BLaER1 treated with 17β-estradiol and CSF1 and Interleukin-3, amounts not matched to agents 10 nM and 100 nM (cell line): ENCODE data around the gene PTPRT.

ENCODE experiments used
- H3K27ac ChIP-seq, 11 experiments: shearing (Covaris generic); formaldehyde crosslinking; 2 replicates each; pipeline ENCODE4 v1.8.1; 2022
- H3K27me3 ChIP-seq, 11 experiments: shearing (Covaris generic); formaldehyde crosslinking; 2 replicates each; pipeline ENCODE4 v1.8.1; 2022
- H3K36me3 ChIP-seq, 11 experiments: shearing (Covaris generic); formaldehyde crosslinking; 2 replicates each; pipeline ENCODE4 v1.8.1; 2022
- H3K4me1 ChIP-seq, 10 experiments: shearing (Covaris generic); formaldehyde crosslinking; 2 replicates each; pipeline ENCODE4 v1.8.1; 2022
- H3K4me2 ChIP-seq, 11 experiments: shearing (Covaris generic); formaldehyde crosslinking; 2 replicates each; pipeline ENCODE4 v1.8.1; 2022
- H3K4me3 ChIP-seq, 10 experiments: shearing (Covaris generic); formaldehyde crosslinking; 2 replicates each; pipeline ENCODE4 v1.8.1; 2022
- H3K9ac ChIP-seq, 11 experiments: shearing (Covaris generic); formaldehyde crosslinking; 2 replicates each; pipeline ENCODE4 v1.8.1; 2022
- H3K9me3 ChIP-seq, 11 experiments: shearing (Covaris generic); formaldehyde crosslinking; replicated peaks in 1 of 11; 2 replicates each; pipeline ENCODE4 v1.8.1; 2022
- H4K20me1 ChIP-seq, 11 experiments: shearing (Covaris generic); formaldehyde crosslinking; 2 replicates each; pipeline ENCODE4 v1.8.1; 2022
- Cebpa-rat ChIP-seq, 11 experiments: shearing (Covaris generic); IDR thresholded peaks; 2 replicates each; pipeline ENCODE4 v1.8.1; 2022

Gene PTPRT

GRCh38 chr20:42887281-42887680 lies 302.4 kb downstream of the PTPRT start:
- Histone ChIP-seq H3K4me1 (no peaks in the 10 kb centered on the region), H4K20me1 (no peaks in the 10 kb centered on the region), H3K27me3 (no peaks in the 10 kb centered on the region), H3K4me2 (no peak overlapping the region), H3K9ac (no peak overlapping the region), H3K36me3 (no peaks in the 10 kb centered on the region), H3K9me3 (peaks cover 0 to 10% (median 4%) of the 10 kb centered on the region in 11 experiments; a peak in 6 of 22 replicates), H3K4me3 (no peak overlapping the region), H3K27ac (no peak overlapping the region)
- no peak for TF ChIP-seq Cebpa-rat (IDR thresholded peaks at IDR 0.05)

DNA sequence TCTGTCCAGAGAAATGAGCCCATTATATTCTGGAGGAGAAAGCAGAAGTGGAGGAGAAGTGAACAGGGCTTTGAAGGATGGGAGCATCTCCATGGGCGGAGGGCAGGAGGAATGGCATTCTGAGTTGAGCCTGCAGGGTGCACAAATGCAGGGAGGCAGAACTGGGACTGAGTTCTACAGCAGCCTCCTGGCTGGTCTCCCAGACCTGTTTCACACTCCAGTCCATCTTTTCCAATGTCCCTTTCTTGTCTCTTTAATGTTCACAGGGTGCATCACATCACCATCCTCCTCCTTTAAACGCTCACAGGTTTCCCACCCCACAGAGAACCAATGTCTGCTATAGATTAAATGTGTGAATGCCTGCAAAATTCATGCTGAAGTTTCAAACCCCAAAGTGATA lies 302.9 kb downstream of the PTPRT start:
- Histone ChIP-seq H4K20me1 (no peaks in the 10 kb centered on the region), H3K36me3 (no peaks in the 10 kb centered on the region), H3K27me3 (no peaks in the 10 kb centered on the region), H3K9ac (no peak overlapping the region), H3K4me2 (no peak overlapping the region), H3K27ac (no peak overlapping the region), H3K4me1 (no peaks in the 10 kb centered on the region), H3K9me3 (peaks cover 0 to 9% (median 4%) of the 10 kb centered on the region in 11 experiments; a peak in 4 of 22 replicates), H3K4me3 (no peak overlapping the region)
- no peak for TF ChIP-seq Cebpa-rat (IDR thresholded peaks at IDR 0.05)

GRCh38 chr20:42886046-42886445 lies 303.7 kb downstream of the PTPRT start:
- H3K27ac ChIP-seq, result no peak overlapping the region
- no peak overlapping the region for H3K4me3 ChIP-seq
- TF ChIP-seq Cebpa-rat (IDR thresholded peaks at IDR 0.05), result no peak
- H3K36me3 ChIP-seq, result no peaks in the 10 kb centered on the region
- peaks cover 0 to 7% (median 1%) of the 10 kb centered on the region in 11 experiments; a peak in 4 of 22 replicates for H3K9me3 ChIP-seq
- H4K20me1 ChIP-seq, result no peaks in the 10 kb centered on the region
- H3K27me3 ChIP-seq, result no peaks in the 10 kb centered on the region
- no peak overlapping the region for H3K4me2 ChIP-seq
- no peak overlapping the region for H3K9ac ChIP-seq
- H3K4me1 ChIP-seq, result peaks cover 0 to 7% (median 0%) of the 10 kb centered on the region in 10 experiments; a peak in 5 of 20 replicates

DNA sequence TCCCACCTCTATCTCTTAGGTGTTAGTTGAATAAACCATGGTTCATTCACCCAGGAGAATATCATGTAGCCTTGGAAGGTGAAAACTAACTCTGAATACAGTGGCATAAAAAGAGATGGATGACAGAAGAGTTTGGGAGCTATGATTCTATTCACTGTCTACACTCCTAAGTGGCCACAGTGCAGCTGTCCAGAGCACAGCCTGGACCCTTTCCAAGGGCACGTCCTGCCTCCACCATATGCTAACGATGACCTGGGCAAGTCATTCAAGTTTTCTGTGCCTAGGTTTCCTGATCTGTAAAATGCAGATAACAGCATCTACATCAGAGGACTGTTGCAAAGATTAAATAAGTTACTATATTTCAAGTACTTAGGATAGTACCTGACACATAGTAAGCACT lies 314.1 kb downstream of the PTPRT start:
- Histone ChIP-seq H4K20me1 (no peaks in the 10 kb centered on the region), H3K9ac (no peak overlapping the region), H3K27ac (no peak overlapping the region), H3K27me3 (no peaks in the 10 kb centered on the region), H3K9me3 (no peaks in the 10 kb centered on the region), H3K4me1 (peaks cover 0 to 11% (median 0%) of the 10 kb centered on the region in 10 experiments; a peak in 5 of 20 replicates), H3K36me3 (no peaks in the 10 kb centered on the region), H3K4me2 (no peak overlapping the region), H3K4me3 (no peak overlapping the region)
- TF ChIP-seq Cebpa-rat (IDR thresholded peaks at IDR 0.05), result no peak

DNA sequence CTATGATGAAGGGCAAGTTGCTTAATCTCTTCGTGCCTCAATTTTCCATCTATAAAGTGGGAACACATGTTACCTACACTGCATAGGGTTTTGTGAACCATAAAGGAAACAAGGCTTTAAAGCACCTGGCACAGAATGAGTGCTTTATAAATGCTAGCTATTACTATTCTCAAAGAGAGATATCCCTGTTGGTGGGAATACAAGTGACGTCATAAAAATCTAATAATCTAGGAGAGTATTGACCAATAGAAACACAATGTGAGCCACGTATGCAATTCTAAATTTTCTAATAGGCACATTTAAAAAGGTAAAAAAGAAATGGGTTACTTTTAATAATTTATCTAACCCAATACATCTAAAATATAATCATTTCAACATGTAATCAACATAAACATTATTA lies 316.4 kb downstream of the PTPRT start:
- H3K27me3 ChIP-seq, result no peaks in the 10 kb centered on the region
- H3K9me3 ChIP-seq, result no peaks in the 10 kb centered on the region

GRCh38 chr20:42864116-42864515 lies 325.6 kb downstream of the PTPRT start:
- no peaks in the 10 kb centered on the region for H3K4me1 ChIP-seq
- H3K27me3 ChIP-seq, result no peaks in the 10 kb centered on the region
- H3K4me3 ChIP-seq, result no peak overlapping the region
- H4K20me1 ChIP-seq, result no peaks in the 10 kb centered on the region
- H3K36me3 ChIP-seq, result no peaks in the 10 kb centered on the region
- no peak overlapping the region for H3K27ac ChIP-seq
- no peak overlapping the region for H3K9ac ChIP-seq
- H3K9me3 ChIP-seq, result no peaks in the 10 kb centered on the region
- no peak overlapping the region for H3K4me2 ChIP-seq
- no peak for TF ChIP-seq Cebpa-rat (IDR thresholded peaks at IDR 0.05)

More for the DNA sequence above, 316.4 kb downstream of the PTPRT start:
- Histone ChIP-seq H3K4me2 (no peak overlapping the region), H3K36me3 (no peaks in the 10 kb centered on the region), H3K4me3 (no peak overlapping the region), H3K9ac (no peak overlapping the region), H3K4me1 (no peaks in the 10 kb centered on the region), H4K20me1 (no peaks in the 10 kb centered on the region), H3K27ac (no peak overlapping the region)
- no peak for TF ChIP-seq Cebpa-rat (IDR thresholded peaks at IDR 0.05)

DNA sequence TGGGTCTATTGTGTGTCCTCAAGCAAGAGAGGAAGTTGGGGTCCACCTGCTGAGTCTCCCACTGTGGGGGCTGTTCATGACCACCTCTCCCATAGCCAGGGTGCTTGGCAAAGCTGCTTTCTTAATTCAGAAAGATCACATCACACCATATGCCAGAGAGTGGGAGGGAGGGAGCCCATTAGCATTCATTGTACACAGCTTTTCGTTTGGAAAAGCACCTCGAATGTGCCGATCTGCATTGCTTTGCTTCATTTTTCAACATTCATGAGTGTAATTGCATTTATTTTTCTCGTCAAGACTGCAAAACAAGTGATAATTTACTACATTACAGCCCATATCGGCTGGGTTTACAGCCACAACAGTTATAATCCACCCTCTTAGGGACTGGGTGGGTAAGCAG lies 327.3 kb downstream of the PTPRT start:
- no peaks in the 10 kb centered on the region for H3K9me3 ChIP-seq
- H3K4me2 ChIP-seq, result no peak overlapping the region
- H3K36me3 ChIP-seq, result no peaks in the 10 kb centered on the region
- H3K27ac ChIP-seq, result no peak overlapping the region
- H3K27me3 ChIP-seq, result no peaks in the 10 kb centered on the region
- H4K20me1 ChIP-seq, result no peaks in the 10 kb centered on the region
- TF ChIP-seq Cebpa-rat (IDR thresholded peaks at IDR 0.05), result no peak
- no peak overlapping the region for H3K4me3 ChIP-seq
- no peak overlapping the region for H3K9ac ChIP-seq
- no peaks in the 10 kb centered on the region for H3K4me1 ChIP-seq

- TF ChIP-seq Cebpa-rat (IDR thresholded peaks at IDR 0.05), result no peak
- H3K36me3 ChIP-seq, result no peaks in the 10 kb centered on the region
- no peak overlapping the region for H3K4me2 ChIP-seq
- no peak overlapping the region for H3K9ac ChIP-seq
- no peaks in the 10 kb centered on the region for H4K20me1 ChIP-seq
- no peak overlapping the region for H3K27ac ChIP-seq
- H3K4me3 ChIP-seq, result no peak overlapping the region
- H3K27me3 ChIP-seq, result no peaks in the 10 kb centered on the region
- H3K4me1 ChIP-seq, result no peaks in the 10 kb centered on the region
- H3K9me3 ChIP-seq, result no peaks in the 10 kb centered on the region
Observed at GRCh38 chr20:42857446-42857845, 332.3 kb downstream of the PTPRT start.

DNA sequence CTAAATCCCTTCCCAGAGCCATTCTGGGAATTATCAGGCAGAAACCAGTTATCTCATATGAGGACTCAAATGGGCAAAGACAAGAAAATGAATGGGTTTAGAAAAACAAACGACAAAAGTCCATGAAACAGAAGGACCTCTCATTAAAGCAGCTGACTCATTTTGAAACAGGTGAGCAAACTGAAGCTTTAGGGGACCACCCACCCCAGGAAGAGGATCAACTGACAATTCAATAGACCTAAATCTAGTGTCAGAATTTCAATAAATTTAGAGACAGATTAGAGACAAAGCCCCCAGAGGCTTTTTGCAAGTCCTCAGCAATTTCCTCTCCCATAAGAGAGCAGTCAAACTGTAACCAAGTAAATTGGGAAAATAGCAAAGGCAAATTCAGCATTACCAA lies 333.8 kb downstream of the PTPRT start:
- no peaks in the 10 kb centered on the region for H3K27me3 ChIP-seq
- no peak for TF ChIP-seq Cebpa-rat (IDR thresholded peaks at IDR 0.05)
- H4K20me1 ChIP-seq, result no peaks in the 10 kb centered on the region
- no peaks in the 10 kb centered on the region for H3K4me1 ChIP-seq
- H3K9me3 ChIP-seq, result no peaks in the 10 kb centered on the region
- no peak overlapping the region for H3K27ac ChIP-seq
- H3K4me2 ChIP-seq, result no peak overlapping the region
- H3K9ac ChIP-seq, result no peak overlapping the region
- no peaks in the 10 kb centered on the region for H3K36me3 ChIP-seq
- no peak overlapping the region for H3K4me3 ChIP-seq

GRCh38 chr20:42852691-42853090 lies 337.0 kb downstream of the PTPRT start:
- no peak overlapping the region for H3K27ac ChIP-seq
- no peaks in the 10 kb centered on the region for H3K9me3 ChIP-seq
- H4K20me1 ChIP-seq, result no peaks in the 10 kb centered on the region
- H3K4me1 ChIP-seq, result no peaks in the 10 kb centered on the region
- no peaks in the 10 kb centered on the region for H3K36me3 ChIP-seq
- H3K27me3 ChIP-seq, result no peaks in the 10 kb centered on the region
- no peak overlapping the region for H3K9ac ChIP-seq
- no peak overlapping the region for H3K4me3 ChIP-seq
- TF ChIP-seq Cebpa-rat (IDR thresholded peaks at IDR 0.05), result no peak
- H3K4me2 ChIP-seq, result no peak overlapping the region
